HL-60 (cell line): ENCODE results near the gene SNU13.

ENCODE experiments used
- DNase-seq, 2 experiments: peaks; one replicate each; pipeline ENCODE4 v3.0.0-alpha.2; 2010 to 2020; ENCODE audit warnings: low read depth in 1 of 2, low spot score in 1 of 2
- H3K27ac ChIP-seq: fragments of 250-450 bp; sonication (Bioruptor Pico); replicated peaks from 2 replicates; pipeline ENCODE4 v1.5.1; 2020; ENCODE audit warnings: mild to moderate bottlenecking, moderate library complexity
- H3K27me3 ChIP-seq: fragments of 250-450 bp; sonication (Bioruptor Pico); 2 replicates; pipeline ENCODE4 v1.5.1; 2021; ENCODE audit warnings: mild to moderate bottlenecking, moderate library complexity; ENCODE audit not compliant: insufficient read depth, poor library complexity, severe bottlenecking
- H3K4me3 ChIP-seq: replicated peaks from 2 replicates; pipeline ENCODE4 v1.5.1; 2011; ENCODE audit warnings: mild to moderate bottlenecking, control low read depth, low read length; ENCODE audit not compliant: insufficient read depth
- GABPA ChIP-seq: IDR thresholded peaks from 2 replicates; pipeline ENCODE4 v1.6.1; 2012; ENCODE audit warnings: low read depth
- POLR2AphosphoS5 ChIP-seq: IDR thresholded peaks from 2 replicates; pipeline ENCODE4 v1.6.1; 2012; ENCODE audit warnings: low read depth
- SPI1 ChIP-seq: IDR thresholded peaks from 2 replicates; pipeline ENCODE4 v1.6.1; 2012; ENCODE audit warnings: low read depth, mild to moderate bottlenecking, borderline replicate concordance
- TF ChIP-seq, protein P1 (sequence below): IDR thresholded peaks from 2 replicates; pipeline ENCODE4 v1.6.1; 2012; ENCODE audit warnings: low read depth; ENCODE audit not compliant: insufficient replicate concordance
- TF ChIP-seq, protein P2 (sequence below): IDR thresholded peaks from one replicate; pipeline ENCODE4 v1.5.1; 2011; ENCODE audit warnings: low read length, control low read depth, inconsistent platforms; ENCODE audit not compliant: insufficient read depth

The SNU13 gene

DNA sequence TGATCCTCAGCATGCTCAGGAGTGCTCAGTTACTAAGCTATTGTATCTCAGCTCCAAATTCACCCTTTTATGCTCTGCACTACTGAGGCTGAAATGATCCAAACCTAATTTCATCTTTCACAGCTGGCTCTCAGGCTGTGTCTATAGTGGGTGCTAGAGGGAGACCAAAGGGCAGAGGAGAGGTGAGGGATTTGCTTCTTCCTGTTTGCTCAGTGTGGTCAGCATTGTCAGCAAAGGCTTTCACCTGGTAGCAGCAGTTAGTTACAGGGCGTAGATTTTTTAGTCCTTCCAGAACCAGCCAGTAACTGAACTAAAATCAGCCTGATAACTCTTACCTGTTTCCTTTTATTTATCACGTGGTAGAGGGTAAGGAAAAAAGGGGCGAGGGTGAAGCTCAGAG is 34.3 kb downstream of the SNU13 start:
- Histone ChIP-seq H3K4me3 (no peak overlapping the region), H3K27me3 (no peaks in the 10 kb centered on the region), H3K27ac (no peak overlapping the region)
- TF ChIP-seq GABPA (no peak), POLR2AphosphoS5 (no peak), SPI1 (no peak)
- TF ChIP-seq, protein P1, sequence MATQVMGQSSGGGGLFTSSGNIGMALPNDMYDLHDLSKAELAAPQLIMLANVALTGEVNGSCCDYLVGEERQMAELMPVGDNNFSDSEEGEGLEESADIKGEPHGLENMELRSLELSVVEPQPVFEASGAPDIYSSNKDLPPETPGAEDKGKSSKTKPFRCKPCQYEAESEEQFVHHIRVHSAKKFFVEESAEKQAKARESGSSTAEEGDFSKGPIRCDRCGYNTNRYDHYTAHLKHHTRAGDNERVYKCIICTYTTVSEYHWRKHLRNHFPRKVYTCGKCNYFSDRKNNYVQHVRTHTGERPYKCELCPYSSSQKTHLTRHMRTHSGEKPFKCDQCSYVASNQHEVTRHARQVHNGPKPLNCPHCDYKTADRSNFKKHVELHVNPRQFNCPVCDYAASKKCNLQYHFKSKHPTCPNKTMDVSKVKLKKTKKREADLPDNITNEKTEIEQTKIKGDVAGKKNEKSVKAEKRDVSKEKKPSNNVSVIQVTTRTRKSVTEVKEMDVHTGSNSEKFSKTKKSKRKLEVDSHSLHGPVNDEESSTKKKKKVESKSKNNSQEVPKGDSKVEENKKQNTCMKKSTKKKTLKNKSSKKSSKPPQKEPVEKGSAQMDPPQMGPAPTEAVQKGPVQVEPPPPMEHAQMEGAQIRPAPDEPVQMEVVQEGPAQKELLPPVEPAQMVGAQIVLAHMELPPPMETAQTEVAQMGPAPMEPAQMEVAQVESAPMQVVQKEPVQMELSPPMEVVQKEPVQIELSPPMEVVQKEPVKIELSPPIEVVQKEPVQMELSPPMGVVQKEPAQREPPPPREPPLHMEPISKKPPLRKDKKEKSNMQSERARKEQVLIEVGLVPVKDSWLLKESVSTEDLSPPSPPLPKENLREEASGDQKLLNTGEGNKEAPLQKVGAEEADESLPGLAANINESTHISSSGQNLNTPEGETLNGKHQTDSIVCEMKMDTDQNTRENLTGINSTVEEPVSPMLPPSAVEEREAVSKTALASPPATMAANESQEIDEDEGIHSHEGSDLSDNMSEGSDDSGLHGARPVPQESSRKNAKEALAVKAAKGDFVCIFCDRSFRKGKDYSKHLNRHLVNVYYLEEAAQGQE, result no peak
- TF ChIP-seq, protein P2, sequence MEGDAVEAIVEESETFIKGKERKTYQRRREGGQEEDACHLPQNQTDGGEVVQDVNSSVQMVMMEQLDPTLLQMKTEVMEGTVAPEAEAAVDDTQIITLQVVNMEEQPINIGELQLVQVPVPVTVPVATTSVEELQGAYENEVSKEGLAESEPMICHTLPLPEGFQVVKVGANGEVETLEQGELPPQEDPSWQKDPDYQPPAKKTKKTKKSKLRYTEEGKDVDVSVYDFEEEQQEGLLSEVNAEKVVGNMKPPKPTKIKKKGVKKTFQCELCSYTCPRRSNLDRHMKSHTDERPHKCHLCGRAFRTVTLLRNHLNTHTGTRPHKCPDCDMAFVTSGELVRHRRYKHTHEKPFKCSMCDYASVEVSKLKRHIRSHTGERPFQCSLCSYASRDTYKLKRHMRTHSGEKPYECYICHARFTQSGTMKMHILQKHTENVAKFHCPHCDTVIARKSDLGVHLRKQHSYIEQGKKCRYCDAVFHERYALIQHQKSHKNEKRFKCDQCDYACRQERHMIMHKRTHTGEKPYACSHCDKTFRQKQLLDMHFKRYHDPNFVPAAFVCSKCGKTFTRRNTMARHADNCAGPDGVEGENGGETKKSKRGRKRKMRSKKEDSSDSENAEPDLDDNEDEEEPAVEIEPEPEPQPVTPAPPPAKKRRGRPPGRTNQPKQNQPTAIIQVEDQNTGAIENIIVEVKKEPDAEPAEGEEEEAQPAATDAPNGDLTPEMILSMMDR, result no peak
- no peak for DNase-seq

DNA sequence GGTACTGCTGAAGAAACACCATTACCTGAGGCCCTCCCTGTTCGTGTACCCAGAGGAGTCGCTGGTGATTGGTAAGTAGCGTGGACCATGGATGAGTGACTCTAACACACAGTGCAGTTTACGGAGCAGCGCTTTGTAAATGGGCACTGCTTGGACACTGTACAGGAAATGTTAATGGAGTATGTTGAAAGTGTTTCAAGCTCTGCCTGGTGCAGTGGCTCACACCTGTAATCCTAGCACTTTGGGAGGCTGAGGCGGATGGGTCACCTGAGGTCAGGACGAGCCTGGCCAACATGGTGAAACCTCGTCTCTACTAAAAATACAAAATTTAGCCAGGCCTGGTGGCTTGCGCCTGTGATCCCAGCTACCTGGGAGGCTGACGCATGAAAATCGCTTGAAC is 37.8 kb downstream of the SNU13 start:
- DNase-seq, result no peak
- Histone ChIP-seq H3K27ac (no peak overlapping the region), H3K4me3 (no peak overlapping the region), H3K27me3 (no peaks in the 10 kb centered on the region)
- no peak for TF ChIP-seq SPI1
- no peak for TF ChIP-seq GABPA
- no peak for TF ChIP-seq POLR2AphosphoS5
- TF ChIP-seq, protein P1, result no peak
- TF ChIP-seq, protein P2, result no peak

DNA sequence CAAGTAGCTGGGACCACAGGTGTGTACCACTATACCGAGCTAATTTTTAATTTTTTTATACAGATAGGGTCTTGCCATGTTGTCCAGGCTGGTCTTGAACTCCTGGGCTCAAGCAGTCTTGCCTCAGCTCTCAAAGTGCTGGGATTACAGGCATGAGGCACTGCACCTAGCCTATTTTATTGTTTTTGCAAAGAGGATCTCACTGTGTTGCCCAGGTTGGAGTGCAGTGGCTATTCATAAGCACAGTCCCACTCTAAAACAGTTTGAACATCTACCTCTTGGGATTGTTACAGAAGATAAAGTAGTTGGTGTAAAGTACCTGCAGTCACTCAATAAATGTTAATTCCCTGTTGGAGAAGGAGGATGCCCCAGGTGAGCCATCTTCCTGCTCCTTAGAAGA is 38.4 kb downstream of the SNU13 start:
- no peak overlapping the region for H3K27ac ChIP-seq
- DNase-seq, result no peak
- no peaks in the 10 kb centered on the region for H3K27me3 ChIP-seq
- TF ChIP-seq SPI1, result no peak
- TF ChIP-seq, protein P2, result no peak
- TF ChIP-seq POLR2AphosphoS5, result no peak
- TF ChIP-seq, protein P1, result no peak
- no peak for TF ChIP-seq GABPA
- H3K4me3 ChIP-seq, result no peak overlapping the region
